Measurements from ENCODE around the gene RASSF3.

Gene RASSF3

DNA sequence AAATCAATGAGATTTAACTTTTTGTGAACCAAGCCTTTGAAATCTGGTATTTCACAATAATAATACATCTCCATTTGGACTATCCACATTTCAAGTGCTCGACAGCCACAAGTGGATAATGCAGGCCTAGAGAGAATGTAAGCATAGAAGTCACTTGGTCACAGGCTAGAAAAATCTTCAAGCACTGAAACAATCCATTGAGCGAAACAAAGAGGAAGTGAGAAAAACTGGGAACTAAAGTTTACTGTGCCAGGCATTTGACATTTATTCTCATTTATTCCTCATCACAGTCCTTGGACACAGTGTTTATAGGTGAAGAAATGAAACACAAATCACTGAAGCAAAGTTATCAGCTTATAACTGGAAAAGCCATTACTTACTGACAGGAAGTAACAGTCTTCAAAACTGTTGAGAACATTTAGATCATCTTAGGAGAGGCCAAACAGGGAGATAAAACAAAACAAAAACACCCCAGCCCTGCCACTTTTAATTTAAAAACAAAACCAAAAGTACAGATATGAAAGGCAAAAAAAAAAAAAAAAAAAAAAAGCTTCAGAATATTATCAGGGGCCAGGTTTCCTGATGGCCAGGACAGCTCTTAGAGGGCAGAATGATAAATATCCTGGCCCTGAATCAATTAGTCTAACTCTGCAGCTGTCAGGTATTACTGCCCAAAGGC is 119.8 kb downstream of the RASSF3 start:
- no peak for DNase-seq (ENCODE audit: low spot score)

DNA sequence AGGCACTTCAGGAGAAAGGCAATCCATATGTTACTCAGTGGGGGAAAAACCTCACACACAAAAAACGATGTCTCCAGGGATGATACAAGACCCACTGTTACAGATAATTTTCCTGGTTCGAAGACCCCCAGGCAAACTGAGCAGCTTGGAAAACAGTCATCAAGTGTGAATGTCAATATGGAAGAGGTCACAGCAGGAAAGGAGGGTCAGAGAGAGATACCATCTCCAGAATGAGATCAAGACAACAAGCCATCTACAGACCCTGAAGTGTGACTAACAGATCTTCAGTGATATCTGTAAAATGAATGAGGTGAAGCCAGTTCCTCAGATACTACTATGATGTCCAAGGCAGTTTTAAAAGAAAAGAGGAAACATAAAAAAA is 120.3 kb downstream of the RASSF3 start:
- no peak for DNase-seq (ENCODE audit: low spot score)

DNA sequence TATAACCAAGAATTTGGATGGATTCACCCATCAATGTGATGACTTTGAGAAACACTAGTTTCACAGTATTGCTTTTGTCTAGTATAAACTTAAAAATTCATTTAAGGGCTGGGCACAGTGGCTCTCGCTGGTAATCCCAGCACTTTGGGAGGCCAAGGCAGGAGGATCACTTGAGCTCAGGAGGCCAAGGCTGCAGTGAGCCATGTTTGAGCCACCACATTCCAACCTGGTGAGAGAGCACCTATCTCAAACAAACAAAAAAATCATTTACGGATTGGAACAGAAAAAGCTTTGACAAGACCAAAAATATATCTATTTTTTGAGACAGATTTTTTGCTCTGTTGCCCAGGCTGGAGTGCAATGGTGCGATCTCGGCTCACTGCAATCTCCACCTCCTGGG is 121.4 kb downstream of the RASSF3 start:
- DNase-seq (ENCODE audit: low spot score) = no peak

DNA sequence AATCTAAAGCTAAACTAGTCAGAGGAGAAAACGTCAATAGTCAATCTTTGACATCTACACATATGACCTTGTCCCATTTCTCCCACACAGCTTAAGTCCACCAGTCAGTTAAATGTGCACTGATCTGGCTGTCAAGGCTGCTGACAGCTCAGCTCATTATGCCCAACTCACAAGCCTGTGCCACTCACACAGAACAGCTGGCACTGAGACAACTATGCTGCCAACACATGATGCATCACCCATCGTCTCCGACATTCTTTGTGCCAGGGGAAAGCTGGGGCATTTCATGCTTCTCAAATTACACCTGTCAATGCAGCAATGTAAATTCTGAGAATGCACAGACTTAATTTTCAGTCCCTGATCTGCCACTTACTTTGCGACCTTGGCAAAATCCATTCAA is 123.6 kb downstream of the RASSF3 start:
- peak; percentile 92 for DNase-seq (ENCODE audit: low spot score)

DNA sequence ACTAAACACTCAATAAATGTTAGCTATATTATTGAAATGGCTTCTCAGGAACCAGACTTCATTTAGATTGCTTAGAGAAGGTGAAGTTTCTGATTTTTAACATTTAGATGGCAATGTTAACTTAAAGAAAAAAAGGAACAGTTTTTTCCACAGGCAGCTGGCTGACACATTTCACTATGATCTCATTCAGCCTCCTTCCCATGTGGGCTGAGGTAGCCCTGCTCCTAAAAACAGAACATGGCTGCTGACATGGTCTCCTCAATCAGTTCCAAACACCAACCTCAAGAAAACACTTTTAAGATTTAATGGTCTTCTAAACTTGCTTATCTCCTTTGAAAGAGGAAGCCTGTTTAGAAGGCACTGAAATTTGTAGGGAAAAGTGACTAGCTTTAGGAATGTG is 125.1 kb downstream of the RASSF3 start:
- no peak for DNase-seq (ENCODE audit: low spot score)

DNA sequence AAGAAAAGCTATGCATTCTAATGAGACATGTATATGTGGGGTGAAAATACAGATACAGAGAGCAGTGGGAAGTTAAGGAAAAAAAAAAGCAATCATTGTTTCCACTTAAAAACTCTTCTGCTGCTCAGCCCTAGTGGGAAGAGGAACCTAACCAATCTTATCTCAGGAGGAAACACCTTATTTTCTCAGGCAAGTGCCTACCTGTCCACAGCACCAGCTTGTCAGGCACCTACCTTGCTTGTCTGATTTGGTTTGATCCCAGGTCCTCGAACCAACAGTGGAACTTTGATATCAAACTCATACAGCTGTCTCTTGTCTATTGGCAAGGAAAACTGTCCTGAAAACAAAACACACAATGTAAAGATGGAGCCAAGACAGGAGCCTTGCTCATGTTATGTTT is 126.5 kb downstream of the RASSF3 start:
- DNase-seq (ENCODE audit: low spot score) = no peak

DNA sequence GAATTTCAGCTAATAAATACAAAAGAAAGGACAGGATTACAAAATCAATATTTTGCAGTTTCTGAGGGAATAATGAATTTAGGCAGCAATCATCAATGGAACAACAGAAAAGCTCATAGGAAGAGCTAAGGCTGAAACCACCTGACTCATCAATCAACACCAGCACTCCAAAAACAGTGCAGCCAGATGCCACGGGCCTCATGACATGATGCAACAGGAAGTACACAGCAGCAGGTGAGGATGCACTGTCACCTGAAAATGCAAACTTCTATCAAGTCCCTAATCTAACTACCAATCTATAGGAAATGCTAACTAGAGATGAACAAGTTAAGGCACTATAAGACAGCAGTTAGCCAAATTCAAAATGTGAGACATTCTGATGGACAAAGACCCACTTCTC is 127.2 kb downstream of the RASSF3 start:
- peak; percentile 43 for DNase-seq (ENCODE audit: low spot score)

DNA sequence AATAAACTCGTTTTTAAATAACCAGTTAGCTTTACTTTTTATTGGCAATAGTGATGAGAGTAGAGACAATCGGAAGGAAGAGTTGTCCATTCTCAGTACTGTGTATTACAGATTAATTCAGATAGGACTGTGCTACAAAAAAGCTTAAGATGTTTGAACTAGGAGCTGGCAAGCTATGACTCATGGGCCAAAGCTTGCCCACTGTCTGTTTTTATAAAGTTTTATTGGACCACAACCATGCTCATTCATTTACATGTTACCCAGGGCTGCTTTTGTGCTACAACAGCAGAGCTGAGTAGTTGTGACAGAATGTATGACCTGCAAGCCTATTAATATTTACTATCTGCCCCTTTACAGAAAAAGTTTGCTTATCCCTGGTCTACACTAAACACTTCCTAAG is 129.5 kb downstream of the RASSF3 start:
- DNase-seq (ENCODE audit: low spot score) = peak; percentile 54

DNA sequence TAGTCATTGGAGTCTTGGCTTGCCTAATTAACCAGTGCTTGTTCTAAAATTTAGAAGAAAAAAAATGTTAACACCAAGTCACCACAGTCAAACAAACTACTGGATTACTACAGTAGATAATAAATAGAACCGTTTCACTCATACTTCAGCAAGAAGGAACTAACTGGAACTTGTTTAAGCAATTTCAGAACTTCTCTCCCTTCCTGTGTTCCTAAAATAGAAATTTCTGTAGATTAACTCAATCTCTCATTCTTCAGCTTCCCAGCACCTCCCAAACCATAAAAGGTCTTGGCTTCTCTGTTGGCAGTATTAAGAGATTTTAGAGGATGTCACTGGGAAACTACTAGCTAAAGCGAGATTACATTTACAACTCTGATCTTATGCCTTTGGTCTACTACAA is 130.4 kb downstream of the RASSF3 start:
- no peak for DNase-seq (ENCODE audit: low spot score)

DNA sequence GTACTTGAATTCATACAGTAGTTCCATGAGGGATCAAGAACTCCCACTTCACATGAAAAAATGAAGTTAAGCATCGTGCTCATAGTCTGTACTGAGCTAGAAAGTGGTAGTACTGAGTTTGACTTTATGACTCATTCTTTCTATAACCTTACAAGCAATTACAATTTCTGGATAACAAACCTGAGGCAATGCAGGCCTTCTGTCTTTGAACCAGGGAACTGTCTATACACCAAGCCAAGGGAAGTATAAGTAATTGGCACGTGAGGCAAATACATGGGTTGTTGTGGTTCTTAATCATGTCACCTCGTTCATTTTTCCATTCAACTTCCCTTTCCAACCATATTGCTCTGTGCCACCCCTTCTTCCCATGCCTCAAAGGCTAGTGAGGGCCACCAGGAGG is 132.1 kb downstream of the RASSF3 start:
- DNase-seq (ENCODE audit: low spot score) = no peak

DNA sequence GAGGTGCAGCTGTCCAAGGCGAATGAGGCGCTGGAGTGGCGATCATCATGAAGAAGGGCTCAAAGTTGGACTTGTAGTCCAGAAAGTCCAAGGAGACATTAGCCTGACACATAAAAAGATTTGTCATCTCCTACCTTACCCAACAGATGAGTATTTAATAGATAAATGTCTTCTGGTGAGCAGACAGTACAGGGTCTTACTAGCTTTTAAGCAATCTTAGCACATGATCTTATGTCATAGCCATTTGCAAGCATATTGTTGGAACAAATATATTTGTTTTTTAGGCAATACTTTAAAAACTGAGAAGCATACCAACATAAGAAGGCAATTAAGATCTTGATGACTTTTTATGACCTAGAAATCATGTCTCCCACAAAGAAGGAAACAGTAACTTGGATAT is 132.9 kb downstream of the RASSF3 start:
- DNase-seq (ENCODE audit: low spot score) = no peak

DNA sequence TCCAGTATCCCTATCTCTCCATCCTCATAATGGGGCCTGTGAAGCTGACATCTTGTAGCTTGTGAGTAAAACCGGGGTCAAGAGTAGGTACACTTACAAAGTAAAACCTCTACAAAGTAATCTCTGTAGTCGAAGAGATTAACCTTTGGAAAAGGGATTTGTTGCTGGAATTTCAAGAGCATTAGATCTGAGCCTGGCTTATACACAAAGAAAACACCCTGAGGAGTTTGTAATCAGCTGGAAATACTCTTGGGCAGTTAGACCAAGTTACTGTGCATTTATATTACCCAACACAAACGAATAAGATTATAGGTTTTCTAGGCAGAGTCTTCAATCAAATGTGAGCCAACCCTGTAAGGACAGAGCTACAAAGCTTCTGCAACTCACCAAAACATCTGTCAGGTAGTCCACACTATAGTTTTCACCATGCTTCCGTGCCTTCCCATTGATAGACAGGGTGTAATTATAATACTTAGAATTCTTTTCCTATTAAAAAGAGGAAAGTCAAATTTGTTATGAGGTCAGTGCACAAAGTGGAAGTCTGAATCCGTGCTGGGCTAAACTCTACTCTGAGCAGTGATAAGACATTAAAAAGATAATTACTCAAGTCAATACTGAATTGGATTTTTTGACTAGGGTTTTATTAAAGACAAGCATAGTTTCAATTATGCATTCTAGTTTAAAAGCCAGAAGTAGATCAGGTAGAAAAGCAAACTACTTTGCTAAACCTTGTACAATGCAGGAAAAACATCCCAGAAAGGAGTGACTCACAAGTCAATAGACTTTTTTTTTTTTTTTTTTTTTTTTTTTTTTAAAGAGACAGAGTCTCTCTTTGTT is 134.3 kb downstream of the RASSF3 start:
- peak; percentile 46 for DNase-seq (ENCODE audit: low spot score)

DNA sequence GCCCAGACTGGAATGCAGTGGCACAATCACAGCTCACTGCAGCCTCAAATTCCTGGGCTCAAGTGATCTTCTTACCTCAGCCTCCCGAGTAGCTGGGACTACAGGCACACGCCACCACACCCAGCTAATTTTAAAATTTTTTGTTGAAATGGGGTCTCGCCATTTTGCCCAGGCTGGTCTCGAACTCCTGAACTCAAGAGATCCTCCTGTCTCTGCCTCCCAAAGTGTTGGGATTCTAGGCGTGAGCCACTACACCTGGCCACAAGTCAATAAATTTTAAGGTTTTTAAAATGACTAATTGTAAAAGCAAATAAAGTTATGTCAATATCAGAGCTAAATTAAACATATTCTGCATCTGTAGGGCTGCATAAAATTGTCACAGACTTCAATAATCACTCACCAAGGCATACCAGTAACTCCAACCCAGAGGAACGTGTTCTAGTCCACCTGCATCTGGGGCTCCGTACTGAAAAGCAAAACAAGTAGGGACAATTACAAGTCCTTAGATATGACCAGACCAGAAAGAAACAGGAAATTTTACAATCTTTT is 135.0 kb downstream of the RASSF3 start:
- no peak for DNase-seq (ENCODE audit: low spot score)

DNA sequence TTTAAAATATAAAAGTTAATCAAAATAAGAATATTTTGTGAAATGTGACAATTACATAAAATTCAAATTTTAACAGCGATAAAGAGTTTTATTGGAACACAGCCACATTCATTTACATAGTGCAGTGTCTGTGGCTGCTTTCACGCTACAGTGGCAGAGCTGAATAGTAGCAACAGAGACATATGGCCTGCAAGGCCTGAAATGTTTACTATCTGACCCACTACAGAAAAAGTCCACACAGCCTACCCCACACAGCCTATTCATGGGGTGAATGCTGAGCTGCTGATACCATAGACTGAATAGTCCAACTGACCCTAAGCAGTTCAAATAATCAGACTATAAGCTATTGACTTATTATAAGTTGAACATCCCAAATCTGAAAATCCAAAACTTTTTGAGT is 135.7 kb downstream of the RASSF3 start:
- DNase-seq (ENCODE audit: low spot score) = no peak

DNA sequence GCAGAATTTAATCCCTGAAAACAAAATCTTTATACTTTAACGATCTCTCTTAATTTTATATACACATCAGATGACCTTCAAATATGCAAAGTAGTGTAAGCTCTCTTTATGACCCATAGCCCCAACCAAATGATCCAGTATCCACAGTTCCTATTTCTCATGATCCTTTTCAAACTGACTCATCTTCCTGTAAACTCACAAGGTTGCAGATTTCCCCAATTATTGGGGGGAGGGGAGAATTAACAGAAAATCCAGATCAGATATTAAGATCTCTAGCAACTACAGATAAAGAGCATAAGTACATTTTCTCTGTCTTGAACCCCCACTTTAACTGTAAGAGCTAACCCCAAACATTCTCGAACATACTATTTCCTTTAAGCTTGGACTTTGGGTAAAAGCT is 136.4 kb downstream of the RASSF3 start:
- DNase-seq (ENCODE audit: low spot score) = peak; percentile 42

All from kidney tubule cell (primary cell).